ENCODE results near the gene EXOC3L4.
"Not testable (repeated sequence)": the region's sequence is repeated elsewhere in the genome, so short reads cannot be mapped to it uniquely, and the experiment has no call there.

The EXOC3L4 gene

DNA sequence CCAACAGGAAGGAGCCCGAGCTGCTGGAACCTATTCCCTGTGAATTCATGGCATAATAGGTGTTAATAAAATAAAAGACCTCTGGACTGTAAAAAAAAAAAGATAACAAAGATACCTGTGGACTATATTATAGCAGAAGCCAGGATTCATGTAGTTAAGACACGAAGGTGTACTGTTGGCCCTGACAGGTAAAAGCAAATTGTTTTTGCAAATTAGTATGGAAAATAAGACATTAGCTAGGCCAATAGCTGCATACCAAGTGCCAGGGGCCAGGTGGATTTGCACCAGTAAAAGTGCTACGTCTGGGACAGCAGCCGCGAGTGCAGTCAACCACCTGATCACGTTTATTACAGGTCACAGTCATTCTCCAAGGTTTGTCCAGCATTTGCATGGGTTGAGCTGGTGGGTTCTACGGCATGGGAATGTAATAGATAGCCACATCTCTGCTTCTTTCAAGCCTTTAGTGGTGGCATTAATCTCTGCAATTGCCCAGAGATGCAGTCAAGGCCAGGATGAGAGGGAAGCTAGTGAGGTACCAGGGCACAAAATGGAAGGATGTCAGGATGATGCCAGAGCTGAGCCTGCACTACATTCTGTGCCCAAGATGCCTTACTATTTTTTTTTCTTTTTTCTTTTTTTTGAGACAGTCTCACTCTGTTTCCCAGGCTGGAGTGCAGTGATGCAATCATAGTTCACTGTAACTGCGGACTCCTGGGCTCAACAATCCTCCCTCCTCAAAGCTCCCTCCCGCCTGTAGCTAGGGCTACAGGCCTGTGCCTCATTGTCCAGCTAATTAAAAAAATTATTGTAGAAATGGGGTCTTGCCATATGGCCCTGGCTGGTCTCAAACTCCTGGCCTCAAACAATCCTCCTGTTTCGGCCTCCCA lies 55.1 kb downstream of the EXOC3L4 start:
- no peak for DNase-seq (ENCODE audit: low read depth in 3 of 3)

DNA sequence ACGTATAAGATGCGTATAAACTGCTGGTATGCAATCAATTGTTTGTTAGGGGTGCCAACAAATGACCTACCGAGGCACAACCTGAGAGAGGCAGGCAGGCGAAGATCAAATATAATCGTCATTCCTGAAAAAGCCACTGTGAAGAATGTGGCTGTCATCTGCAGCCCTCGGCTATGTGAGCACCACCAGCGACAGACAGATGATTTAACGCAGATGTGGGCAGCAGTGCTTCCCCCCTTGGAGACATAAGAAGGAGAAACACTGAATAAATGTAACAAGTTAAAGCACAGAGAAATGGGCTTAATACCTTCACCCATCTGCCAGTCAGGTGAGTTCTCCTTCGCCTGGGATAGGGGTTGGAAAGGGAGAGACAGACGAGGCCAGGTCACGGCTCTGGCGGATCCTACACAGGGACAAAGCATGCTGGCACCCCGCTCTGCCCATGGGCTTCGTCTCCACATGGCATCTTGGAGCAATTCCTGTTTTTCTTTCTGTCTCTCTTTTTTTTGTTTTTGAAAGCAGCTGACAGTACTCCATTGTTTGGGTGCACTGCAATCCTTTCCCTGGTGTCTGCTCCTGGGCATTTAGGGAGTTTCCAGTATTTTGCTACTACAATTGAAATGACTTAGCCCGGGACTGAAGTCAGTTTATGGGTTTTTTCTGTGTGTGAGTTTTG lies 56.9 kb downstream of the EXOC3L4 start:
- DNase-seq (ENCODE audit: low read depth in 3 of 3) = no peak

DNA sequence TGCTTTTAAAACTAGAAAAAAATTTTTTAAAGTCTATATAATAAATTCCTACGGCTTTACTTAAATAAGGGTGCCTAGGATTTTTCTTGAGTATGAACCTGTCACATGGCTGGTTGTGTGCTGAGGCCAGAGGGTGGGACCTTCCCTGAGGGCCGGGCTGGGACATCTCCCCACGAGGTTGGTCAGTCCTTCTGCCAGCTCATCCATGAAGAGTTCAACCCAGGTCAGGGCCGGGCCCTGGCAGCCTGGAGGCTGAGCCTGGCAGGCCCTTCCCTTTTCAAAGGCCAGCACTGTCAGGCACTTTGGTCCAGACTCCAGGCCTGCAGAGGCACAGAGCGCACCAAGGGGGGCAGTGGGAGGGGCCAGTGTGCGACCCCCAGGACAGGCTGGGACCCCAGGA lies 60.5 kb downstream of the EXOC3L4 start:
- no peak for DNase-seq (ENCODE audit: low read depth in 3 of 3)

DNA sequence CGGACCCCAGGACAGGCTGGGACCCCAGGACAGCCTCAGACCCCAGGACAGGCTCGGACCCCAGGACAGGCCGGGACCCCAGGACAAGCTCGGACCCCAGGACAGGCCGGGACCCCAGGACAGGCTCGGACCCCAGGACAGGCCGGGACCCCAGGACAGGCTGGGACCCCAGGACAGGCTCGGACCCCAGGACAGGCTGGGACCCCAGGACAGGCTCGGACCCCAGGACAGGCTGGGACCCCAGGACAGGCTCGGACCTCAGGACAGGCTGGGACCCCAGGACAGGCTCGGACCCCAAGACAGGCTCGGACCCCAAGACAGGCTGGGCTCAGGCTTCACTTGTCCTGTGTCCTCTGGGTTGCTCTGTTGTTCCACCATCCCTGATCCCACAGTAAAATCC lies 60.9 kb downstream of the EXOC3L4 start:
- not testable (repeated sequence) for DNase-seq (ENCODE audit: low read depth in 3 of 3)

DNA sequence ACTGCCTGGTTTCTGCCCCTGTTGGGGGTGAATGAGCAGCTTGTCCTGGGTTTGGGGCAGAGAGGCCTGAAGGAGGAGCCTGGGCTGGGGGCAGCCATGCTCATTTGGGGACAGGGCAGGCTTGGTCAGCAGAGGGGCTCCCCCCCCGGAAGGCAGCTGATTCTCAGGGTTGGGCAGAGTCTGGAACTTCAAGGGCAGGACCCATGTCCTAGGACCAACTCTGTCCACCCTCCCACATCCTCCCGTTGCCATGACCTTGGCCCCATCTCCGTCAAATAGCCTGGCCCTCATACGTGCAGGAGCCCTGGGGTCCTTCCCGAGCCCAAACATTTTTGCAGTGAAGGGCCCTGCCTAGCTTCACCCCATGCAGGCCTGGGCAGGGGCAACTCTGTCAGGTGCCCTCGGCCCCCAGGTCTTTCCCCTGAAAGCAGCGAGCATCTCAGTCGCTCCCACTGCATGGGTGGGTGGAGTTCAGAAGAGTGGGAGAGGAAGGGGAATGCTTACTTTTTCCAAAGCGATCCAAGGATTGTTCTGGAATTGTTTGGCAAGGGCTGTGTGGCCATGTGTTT lies 61.4 kb downstream of the EXOC3L4 start:
- DNase-seq (ENCODE audit: low read depth in 3 of 3) = no peak

DNA sequence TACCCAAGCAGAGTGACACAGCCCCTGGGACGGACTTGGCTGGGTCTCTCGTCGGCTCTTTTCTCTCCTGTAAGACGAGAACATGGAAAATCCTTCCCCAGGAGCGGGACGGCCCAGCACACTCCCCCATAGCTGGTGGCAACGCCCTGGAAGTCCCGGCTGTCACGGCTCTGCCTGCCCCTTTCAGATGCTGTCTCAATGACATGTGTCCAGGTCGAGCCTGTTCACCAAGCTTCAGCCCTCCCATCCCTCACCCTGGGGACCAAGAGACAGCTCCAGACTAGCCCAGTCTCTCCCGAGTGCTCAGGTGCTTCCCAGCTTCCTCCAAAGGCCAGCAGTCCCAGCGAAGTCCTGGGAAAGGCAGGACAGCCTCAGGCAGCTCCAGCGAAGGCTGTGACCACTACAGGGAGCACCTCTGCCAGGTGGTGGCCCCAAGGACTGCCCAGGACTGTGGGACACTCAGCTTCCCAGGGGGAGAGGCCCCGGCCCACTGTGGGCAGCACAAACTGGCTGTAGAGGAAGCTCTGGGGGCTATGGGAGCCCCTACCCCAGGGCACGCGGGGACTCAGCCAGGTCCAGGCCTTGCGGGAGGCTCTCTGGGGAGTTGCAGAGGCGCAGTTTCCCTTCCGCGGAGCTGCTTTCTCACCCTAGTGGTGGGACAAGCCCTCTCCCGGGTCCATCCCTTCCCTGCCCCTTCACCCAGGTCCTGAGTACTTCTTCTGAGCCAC lies 62.3 kb downstream of the EXOC3L4 start:
- DNase-seq (ENCODE audit: low read depth in 3 of 3) = no peak

DNA sequence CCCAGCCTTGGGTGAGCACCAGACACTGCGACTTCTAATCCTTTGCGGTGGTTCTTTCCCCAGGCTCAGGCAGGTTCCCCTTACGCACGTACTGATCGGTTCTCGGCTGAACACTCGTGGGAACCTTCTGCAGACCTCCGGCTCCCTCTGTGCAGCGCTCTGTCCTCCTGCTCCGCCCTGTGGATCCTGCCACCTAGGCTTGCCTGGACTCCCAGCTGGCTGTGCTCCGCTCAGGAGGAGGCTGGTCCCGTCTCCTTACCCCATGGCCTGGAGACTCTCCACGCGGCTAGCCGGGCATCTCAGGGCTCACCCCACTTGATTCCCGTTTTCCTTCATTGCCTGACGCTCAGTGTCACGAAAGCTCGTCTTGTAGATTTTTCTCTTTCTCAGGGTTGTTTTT lies 63.4 kb downstream of the EXOC3L4 start:
- no peak for DNase-seq (ENCODE audit: low read depth in 3 of 3)

DNA sequence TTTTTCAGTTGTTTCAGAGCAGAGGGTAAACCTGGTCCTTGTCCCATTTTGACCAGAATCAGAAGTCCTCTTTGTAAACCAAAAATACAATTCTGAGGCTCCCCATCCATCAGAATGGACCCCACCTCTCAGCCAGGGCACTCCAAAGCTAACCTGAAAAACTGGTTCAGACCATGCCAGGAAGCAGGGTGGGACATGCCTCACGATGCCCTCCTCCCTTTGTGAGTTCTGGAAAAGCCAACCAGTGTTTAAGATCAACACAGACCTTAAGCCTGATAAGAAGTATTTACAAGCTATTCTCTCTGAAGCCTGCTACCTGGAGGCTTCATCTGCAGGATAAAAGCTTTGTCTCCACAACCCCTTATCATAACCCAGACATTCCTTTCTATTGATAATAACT lies 64.2 kb downstream of the EXOC3L4 start:
- no peak for DNase-seq (ENCODE audit: low read depth in 3 of 3)

All from stimulated activated CD4-positive, alpha-beta T cell treated with anti-CD3 and anti-CD28 coated beads, TNF-alpha, amount 100 ng/mL, for 4 hours (primary cell).